IMR-90 (cell line): ENCODE data around the gene DLGAP4. TPM values are rescaled to one million over a fixed set of nuclear protein-coding genes. Genes with fewer than 3 reads are reported as not detected.

Experiments used
- ATAC-seq: fragments of 200-7000 bp; cut with Tn5 transposase; 2 replicates; pipeline ENCODE4 v1.9.1; 2020; ENCODE audit warnings: low read depth, mild to moderate bottlenecking, moderate library complexity
- BruUV-seq: library from RNA; stranded (reverse); fragments of 400-500 nt; replicated peaks from 2 replicates; lab custom pipeline; 2021; lab: Mats Ljungman, UMichigan
- CTCF ChIA-PET: fragments of 300-600 bp; formaldehyde crosslinking; extraction: SDS; loops from one replicate; lab custom pipeline; 2021; ENCODE audit warnings: antibody characterized with exemption; lab: Yijun Ruan, JAX
- POLR2A ChIA-PET: fragments of 300-600 bp; sonication (Branson Sonifier 250); formaldehyde crosslinking; loops from one replicate; lab custom pipeline; 2022; ENCODE audit warnings: antibody characterized with exemption; ENCODE audit not compliant: unreplicated experiment; lab: Charles Lee
- DNase-seq: peaks from one replicate; pipeline ENCODE4 v3.0.0; 2013
- H2AFZ ChIP-seq: replicated peaks from 2 replicates; pipeline ENCODE3; 2013; ENCODE audit warnings: low read length, mild to moderate bottlenecking; ENCODE audit not compliant: poor library complexity
- H2AK5ac ChIP-seq: 2 replicates; pipeline ENCODE4 v1.6.1; 2013; ENCODE audit warnings: low read depth, low read length, inconsistent platforms
- H2AK9ac ChIP-seq: replicated peaks from 2 replicates; pipeline ENCODE3; 2013; ENCODE audit warnings: mild to moderate bottlenecking, low read depth, low read length, moderate library complexity; ENCODE audit not compliant: poor library complexity
- H2BK120ac ChIP-seq: 2 replicates; pipeline ENCODE4 v1.6.1; 2013; ENCODE audit warnings: low read depth, low read length, inconsistent platforms
- H2BK15ac ChIP-seq: 3 replicates; pipeline ENCODE4 v1.6.1; 2013; ENCODE audit warnings: low read depth, low read length, inconsistent platforms
- H2BK20ac ChIP-seq: 2 replicates; pipeline ENCODE4 v1.6.1; 2013; ENCODE audit warnings: low read depth, mild to moderate bottlenecking, inconsistent platforms, low read length, moderate library complexity
- H2BK5ac ChIP-seq: 2 replicates; pipeline ENCODE4 v1.6.1; 2013; ENCODE audit warnings: mild to moderate bottlenecking, low read depth, low read length, inconsistent platforms; ENCODE audit not compliant: poor library complexity, severe bottlenecking
- H3K14ac ChIP-seq: replicated peaks from 2 replicates; pipeline ENCODE4 v1.6.1; 2013; ENCODE audit warnings: low read depth, low read length, inconsistent platforms
- H3K18ac ChIP-seq: 2 replicates; pipeline ENCODE4 v1.6.1; 2013; ENCODE audit warnings: low read depth, low read length, control low read depth
- H3K23ac ChIP-seq: 2 replicates; pipeline ENCODE4 v1.6.1; 2013; ENCODE audit warnings: low read depth, low read length, inconsistent platforms
- H3K27ac ChIP-seq: 2 replicates; pipeline ENCODE4 v1.5.1; 2013; ENCODE audit warnings: mild to moderate bottlenecking, control low read depth, low read length; ENCODE audit not compliant: insufficient read depth
- H3K27me3 ChIP-seq: 2 replicates; pipeline ENCODE4 v1.6.1; 2013; ENCODE audit warnings: low read length; ENCODE audit not compliant: control insufficient read depth, insufficient read depth
- H3K36me3 ChIP-seq: 2 replicates; pipeline ENCODE4 v1.6.1; 2013; ENCODE audit warnings: low read length, mixed read lengths; ENCODE audit not compliant: control insufficient read depth, insufficient read depth
- H3K4ac ChIP-seq: 2 replicates; pipeline ENCODE4 v1.6.1; 2013; ENCODE audit warnings: low read depth, low read length, inconsistent platforms
- H3K4me1 ChIP-seq: 2 replicates; pipeline ENCODE4 v1.6.1; 2013; ENCODE audit warnings: low read length, mixed read lengths; ENCODE audit not compliant: control insufficient read depth, insufficient read depth
- H3K4me2 ChIP-seq: 2 replicates; pipeline ENCODE4 v1.6.1; 2013; ENCODE audit warnings: low read depth, mild to moderate bottlenecking, control low read depth, low read length, moderate library complexity
- H3K4me3 ChIP-seq: 2 replicates; pipeline ENCODE4 v1.5.1; 2013; ENCODE audit warnings: low read depth, mild to moderate bottlenecking, control low read depth, low read length, moderate library complexity; ENCODE audit not compliant: insufficient read depth
- H3K56ac ChIP-seq: 2 replicates; pipeline ENCODE4 v1.6.1; 2013; ENCODE audit warnings: low read length, inconsistent platforms; ENCODE audit not compliant: insufficient read depth; ENCODE audit errors: extremely low read depth
- H3K79me1 ChIP-seq, 2 experiments: 2 replicates each; pipeline ENCODE4 v1.6.1; 2013; ENCODE audit warnings: low read length in 2 of 2, inconsistent platforms in 1 of 2, low read depth in 1 of 2
- H3K9ac ChIP-seq: 2 replicates; pipeline ENCODE4 v1.6.1; 2013; ENCODE audit warnings: low read depth, low read length, control low read depth
- H3K9me1 ChIP-seq: 2 replicates; pipeline ENCODE4 v1.6.1; 2013; ENCODE audit warnings: low read length, inconsistent platforms; ENCODE audit not compliant: insufficient read depth
- H3K9me3 ChIP-seq: 2 replicates; pipeline ENCODE4 v1.6.1; 2013; ENCODE audit warnings: low read length; ENCODE audit not compliant: control insufficient read depth, insufficient read depth
- H4K20me1 ChIP-seq: 2 replicates; pipeline ENCODE4 v1.6.1; 2013; ENCODE audit warnings: low read length, inconsistent platforms; ENCODE audit not compliant: insufficient read depth
- H4K5ac ChIP-seq: 2 replicates; pipeline ENCODE4 v1.6.1; 2013; ENCODE audit warnings: mild to moderate bottlenecking, low read depth, low read length, control low read depth
- H4K8ac ChIP-seq, 2 experiments: 2 replicates each; pipeline ENCODE4 v1.6.1; 2013; ENCODE audit warnings: low read depth in 2 of 2, low read length in 2 of 2, control low read depth in 1 of 2, inconsistent platforms in 1 of 2
- H4K91ac ChIP-seq: 2 replicates; pipeline ENCODE4 v1.6.1; 2013; ENCODE audit warnings: low read depth, low read length, inconsistent platforms; ENCODE audit not compliant: insufficient read depth
- BHLHE40 ChIP-seq: fragments of 150-350 bp; IDR thresholded peaks from 2 replicates; pipeline ENCODE4 v1.6.1; 2016; ENCODE audit warnings: mild to moderate bottlenecking, low read depth, low read length
- CEBPB ChIP-seq: IDR thresholded peaks from 2 replicates; pipeline ENCODE4 v1.6.1; 2012; ENCODE audit warnings: low read depth, low read length, improper control_type of control experiment
- CHD1 ChIP-seq: IDR thresholded peaks from 2 replicates; pipeline ENCODE4 v1.6.1; 2012; ENCODE audit warnings: low read depth, low read length, improper control_type of control experiment
- MAFK ChIP-seq: IDR thresholded peaks from 2 replicates; pipeline ENCODE4 v1.6.1; 2012; ENCODE audit warnings: low read depth, low read length, improper control_type of control experiment
- MAZ ChIP-seq: IDR thresholded peaks from 2 replicates; pipeline ENCODE4 v1.6.1; 2012; ENCODE audit warnings: low read depth, mild to moderate bottlenecking, low read length, improper control_type of control experiment, moderate library complexity, borderline replicate concordance
- NFE2L2 ChIP-seq: fragments of 150-350 bp; IDR thresholded peaks from 2 replicates; pipeline ENCODE4 v1.6.1; 2016; ENCODE audit warnings: low read depth, mild to moderate bottlenecking, low read length
- POLR2A ChIP-seq: IDR thresholded peaks from 2 replicates; pipeline ENCODE4 v1.6.1; 2012; ENCODE audit warnings: mild to moderate bottlenecking, low read depth, low read length
- RAD21 ChIP-seq: IDR thresholded peaks from 2 replicates; pipeline ENCODE4 v1.6.1; 2012; ENCODE audit warnings: low read length, improper control_type of control experiment
- RCOR1 ChIP-seq: IDR thresholded peaks from 2 replicates; pipeline ENCODE4 v1.6.1; 2012; ENCODE audit warnings: mild to moderate bottlenecking, low read length, improper control_type of control experiment; ENCODE audit not compliant: insufficient replicate concordance
- SMC3 ChIP-seq: fragments of 150-350 bp; IDR thresholded peaks from 2 replicates; pipeline ENCODE4 v1.6.1; 2016; ENCODE audit warnings: low read depth, mild to moderate bottlenecking, antibody characterized with exemption, low read length, moderate library complexity
- WGBS, 2 experiments: methylation state at CpG; one replicate each; pipeline versions ENCODE4 v1.1.5 to v1.1.7; 2013; ENCODE audit warnings: missing lambda C conversion rate in 2 of 2; ENCODE audit not compliant: insufficient read length in 1 of 2; ENCODE audit errors: extremely low coverage in 2 of 2; 5-methylcytosine and 5-hydroxymethylcytosine counted together
- dilution Hi-C: fragments of 300-500 bp; cut with HindIII; formaldehyde crosslinking; loops from one replicate; pipeline ENCODE4 v1.14.3; 2018; ENCODE audit warnings: low sequenced_read_pairs; ENCODE audit not compliant: unreplicated experiment
- in situ Hi-C: fragments of 300-500 bp; cut with MboI; formaldehyde crosslinking; loops from 3 replicates; pipeline ENCODE4 v1.14.3; 2019; ENCODE audit warnings: low sequenced_read_pairs, inconsistent platforms, mixed read lengths
- intact Hi-C: fragments of 100-400 bp; cut with micrococcal nuclease; formaldehyde crosslinking; loops from 2 replicates; pipeline ENCODE4 v1.10.0; 2022
- polyA plus RNA-seq, 3 experiments: library from polyadenylated mRNA; depleted of rRNA; stranded (reverse); fragments of >200 nt; gene quantifications; 2 replicates each; pipeline ENCODE4 v1.2.3, GENCODE V29; 2012; ENCODE audit warnings: low replicate concordance in 1 of 3
- total RNA-seq: library from RNA; depleted of rRNA; stranded (reverse); fragments of >200 nt; gene quantifications from 2 replicates; pipeline ENCODE4 v1.2.3, GENCODE V29; 2012
- TF ChIP-seq, protein P1 (sequence below): fragments of 150-350 bp; IDR thresholded peaks from 2 replicates; pipeline ENCODE4 v1.6.1; 2016; ENCODE audit warnings: low read depth, mild to moderate bottlenecking, low read length, moderate library complexity, borderline replicate concordance

Gene DLGAP4
- total and polyA plus RNA-seq, 2 of the 4 experiments (the other 2 are of a cell fraction): 32.3 to 73.2 TPM

DNA sequence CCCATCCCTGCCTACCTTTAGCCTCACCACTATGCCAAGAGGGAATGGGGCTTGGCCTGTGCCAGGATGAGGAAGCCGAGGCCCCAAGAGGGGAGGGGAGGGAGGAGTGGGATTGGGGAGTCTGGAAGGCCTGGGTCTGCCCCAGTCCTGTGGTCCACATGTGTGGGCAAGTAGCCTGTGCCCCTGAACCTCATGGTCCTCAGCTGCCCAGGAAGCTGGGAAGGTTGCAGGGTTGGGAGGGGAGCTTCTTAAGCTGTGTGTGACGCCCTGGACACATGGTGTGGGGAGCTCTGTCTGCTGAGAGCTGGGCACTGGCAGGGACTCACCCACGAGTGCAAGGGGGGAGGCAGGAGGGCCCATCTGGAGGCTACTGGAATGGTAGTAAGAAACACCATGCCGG lies 31.7 kb downstream of the DLGAP4 start:
- Histone ChIP-seq H3K9ac (no peak overlapping the region), H3K79me1 (no peaks in the 10 kb centered on the region), H3K27me3 (peaks cover 53% of the 10 kb centered on the region), H3K9me3 (no peaks in the 10 kb centered on the region), H3K4ac (no peak overlapping the region), H4K8ac (no peak overlapping the region), H3K36me3 (no peaks in the 10 kb centered on the region), H4K91ac (no peak overlapping the region), H3K27ac (no peak overlapping the region), H3K18ac (no peak overlapping the region), H2AK5ac (no peak overlapping the region), H4K20me1 (no peaks in the 10 kb centered on the region), H4K5ac (no peak overlapping the region), H3K23ac (no peak overlapping the region), H2AK9ac (no peak overlapping the region), H2AFZ (no peak overlapping the region), H3K4me1 (no peaks in the 10 kb centered on the region), H3K9me1 (no peaks in the 10 kb centered on the region), H3K4me3 (no peak overlapping the region), H3K4me2 (no peak overlapping the region), H2BK120ac (no peak overlapping the region), H3K56ac (no peak overlapping the region), H3K14ac (no peak overlapping the region), H2BK5ac (no peak overlapping the region), H2BK15ac (no peak overlapping the region), H2BK20ac (no peak overlapping the region)
- ATAC-seq (no peak), DNase-seq (no peak)
- 38% methylated on average over 3 of the region's 4 CpGs; no CpG with 5 or more reads in 1 of the 2 experiments for WGBS, 2 experiments
- TF ChIP-seq BHLHE40: no peak
- TF ChIP-seq, protein P1, sequence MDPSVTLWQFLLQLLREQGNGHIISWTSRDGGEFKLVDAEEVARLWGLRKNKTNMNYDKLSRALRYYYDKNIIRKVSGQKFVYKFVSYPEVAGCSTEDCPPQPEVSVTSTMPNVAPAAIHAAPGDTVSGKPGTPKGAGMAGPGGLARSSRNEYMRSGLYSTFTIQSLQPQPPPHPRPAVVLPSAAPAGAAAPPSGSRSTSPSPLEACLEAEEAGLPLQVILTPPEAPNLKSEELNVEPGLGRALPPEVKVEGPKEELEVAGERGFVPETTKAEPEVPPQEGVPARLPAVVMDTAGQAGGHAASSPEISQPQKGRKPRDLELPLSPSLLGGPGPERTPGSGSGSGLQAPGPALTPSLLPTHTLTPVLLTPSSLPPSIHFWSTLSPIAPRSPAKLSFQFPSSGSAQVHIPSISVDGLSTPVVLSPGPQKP: no peak
- no peak for TF ChIP-seq RAD21
- TF ChIP-seq MAFK: no peak
- TF ChIP-seq RCOR1: no peak
- TF ChIP-seq SMC3: no peak
- no peak for TF ChIP-seq CEBPB
- TF ChIP-seq NFE2L2: no peak
- TF ChIP-seq POLR2A: no peak
- TF ChIP-seq MAZ: no peak
- no peak for TF ChIP-seq CHD1
- in situ Hi-C loops: no loop called here
- dilution Hi-C loops: no loop called here
- BruUV-seq: no TSS peak
- intact Hi-C loops: no loop called here
- CTCF ChIA-PET: no interaction called here
- POLR2A ChIA-PET: no interaction called here
